BE2C (cell line): ENCODE measurements around the gene ABCF3.
"Not testable (repeated sequence)": the region's sequence is repeated elsewhere in the genome, so short reads cannot be mapped to it uniquely, and the experiment has no call there.

Experiments used
- DNase-seq: peaks from one replicate; pipeline ENCODE4 v3.0.0-alpha.2; 2020
- H3K27me3 ChIP-seq: fragments of 250-450 bp; sonication (Bioruptor Pico); 2 replicates; pipeline ENCODE4 v1.5.1; 2020; ENCODE audit warnings: mild to moderate bottlenecking
- H3K36me3 ChIP-seq: fragments of 250-450 bp; sonication (Bioruptor Pico); 2 replicates; pipeline ENCODE4 v1.5.1; 2020; ENCODE audit warnings: mild to moderate bottlenecking
- H3K4me1 ChIP-seq: fragments of 250-450 bp; sonication (Bioruptor Pico); 2 replicates; pipeline ENCODE4 v1.5.1; 2020
- H3K4me3 ChIP-seq: 2 replicates; pipeline ENCODE4 v1.5.1; 2011; ENCODE audit warnings: low read depth, low read length
- H3K9me3 ChIP-seq: fragments of 250-450 bp; sonication (Bioruptor Pico); 2 replicates; pipeline ENCODE4 v1.5.1; 2020
- CTCF ChIP-seq: IDR thresholded peaks from 2 replicates; pipeline ENCODE4 v1.5.1; 2012; ENCODE audit warnings: mild to moderate bottlenecking, low read depth, low read length

ABCF3 gene

GRCh38 chr3:184160456-184160855, 25.5 kb upstream of the ABCF3 start:
- Histone ChIP-seq H3K9me3 (no peaks in the 10 kb centered on the region), H3K27me3 (no peaks in the 10 kb centered on the region), H3K36me3 (peaks cover 29% of the 10 kb centered on the region), H3K4me3 (no peak overlapping the region), H3K4me1 (peaks cover 4% of the 10 kb centered on the region; the same call in 1 of the 2 replicates)
- no peak for TF ChIP-seq CTCF
- no peak for DNase-seq

DNA sequence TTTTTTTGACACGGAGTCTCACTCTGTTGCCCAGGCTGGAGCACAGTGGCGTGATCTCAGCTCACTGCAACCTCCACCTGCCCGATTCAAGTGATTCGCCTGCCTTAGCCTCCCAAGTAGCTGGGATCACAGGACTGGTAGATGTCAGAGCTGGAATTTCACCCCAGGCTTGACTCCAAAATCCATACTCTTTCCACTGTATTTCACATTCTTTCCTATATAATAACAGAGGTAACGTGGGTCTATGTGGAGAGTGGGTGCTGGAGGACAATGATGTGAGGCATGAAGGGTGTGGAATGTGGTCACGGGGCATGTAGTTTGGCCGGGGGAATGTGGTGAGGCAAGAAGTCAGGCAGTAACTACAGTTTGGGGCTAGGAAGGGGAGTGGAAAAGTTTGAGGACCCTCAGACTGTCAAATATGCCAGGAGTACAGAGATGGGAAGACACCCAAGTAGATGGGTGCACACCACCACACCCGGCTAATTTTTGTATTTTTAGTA, 23.4 kb upstream of the ABCF3 start:
- peaks cover 45% of the 10 kb centered on the region for H3K36me3 ChIP-seq
- H3K4me3 ChIP-seq, DNase-seq, H3K27me3 ChIP-seq, H3K9me3 ChIP-seq, H3K4me1 ChIP-seq: not testable (repeated sequence)

DNA sequence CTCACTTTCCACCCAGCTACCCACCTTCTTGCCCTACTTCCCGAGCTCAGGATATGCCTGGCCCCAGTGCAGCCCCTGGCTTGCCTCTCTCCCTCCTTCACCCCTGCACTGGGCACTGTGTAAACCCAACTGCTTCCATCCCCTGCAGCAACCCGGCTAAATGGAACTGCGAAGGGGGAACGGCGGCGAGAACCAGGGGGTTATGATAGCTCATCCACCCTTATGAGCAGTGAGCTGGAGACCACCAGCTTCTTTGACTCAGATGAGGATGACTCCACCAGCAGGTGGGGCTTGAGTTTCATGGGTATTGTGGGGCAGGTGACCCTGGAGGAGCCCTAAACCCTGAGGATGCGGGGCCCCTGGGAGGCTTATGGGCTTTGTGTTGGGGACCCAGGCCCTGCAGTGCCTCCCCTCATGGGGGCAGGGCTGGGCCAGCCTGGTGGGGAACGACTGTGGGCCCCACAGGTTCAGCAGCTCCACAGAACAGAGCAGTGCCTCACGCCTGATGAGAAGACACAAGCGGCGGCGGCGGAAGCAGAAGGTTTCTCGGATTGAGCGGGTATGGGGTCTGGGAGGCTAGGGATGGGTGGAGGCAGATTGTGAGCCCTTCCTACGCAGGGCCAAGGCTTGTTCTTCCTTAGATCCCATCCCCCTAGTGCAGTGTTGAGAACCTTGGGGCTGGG, 21.2 kb upstream of the ABCF3 start:
- no peak for DNase-seq
- Histone ChIP-seq H3K4me1 (no peaks in the 10 kb centered on the region), H3K9me3 (no peaks in the 10 kb centered on the region), H3K36me3 (peaks cover 58% of the 10 kb centered on the region), H3K27me3 (no peaks in the 10 kb centered on the region), H3K4me3 (no peak overlapping the region)
- no peak for TF ChIP-seq CTCF

DNA sequence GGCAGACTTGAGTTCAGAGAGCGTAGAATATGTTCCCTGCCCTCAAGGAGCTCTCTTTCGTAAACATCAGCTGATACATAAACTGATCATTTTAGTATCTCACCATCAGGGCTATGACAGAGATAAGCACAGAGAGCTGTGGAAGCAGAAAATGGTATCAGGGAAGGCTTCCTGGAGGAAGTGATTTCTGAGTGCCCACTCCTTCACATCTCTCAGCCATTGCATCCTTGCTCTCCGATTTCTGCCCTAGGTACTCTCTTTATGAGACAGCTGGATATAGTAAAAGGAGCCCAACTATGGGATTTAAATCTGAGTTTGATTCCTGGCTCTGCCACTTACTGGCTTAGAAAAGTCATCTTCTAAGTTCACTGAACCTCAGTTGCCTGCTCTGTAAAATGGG, 20.5 kb upstream of the ABCF3 start:
- H3K36me3 ChIP-seq, result peaks cover 64% of the 10 kb centered on the region
- no peak overlapping the region for H3K4me3 ChIP-seq
- no peaks in the 10 kb centered on the region for H3K9me3 ChIP-seq
- no peak for TF ChIP-seq CTCF
- DNase-seq, result no peak
- no peaks in the 10 kb centered on the region for H3K4me1 ChIP-seq
- no peaks in the 10 kb centered on the region for H3K27me3 ChIP-seq

- no peaks in the 10 kb centered on the region for H3K4me1 ChIP-seq
- no peak for TF ChIP-seq CTCF
- no peak for DNase-seq
- no peaks in the 10 kb centered on the region for H3K9me3 ChIP-seq
- H3K4me3 ChIP-seq, result no peak overlapping the region
- H3K27me3 ChIP-seq, result no peaks in the 10 kb centered on the region
- peaks cover 74% of the 10 kb centered on the region for H3K36me3 ChIP-seq
These were observed 19.3 kb upstream of the ABCF3 start for GRCh38 chr3:184166671-184167070.

GRCh38 chr3:184167786-184168185, 18.2 kb upstream of the ABCF3 start:
- Histone ChIP-seq H3K36me3 (peaks cover 74% of the 10 kb centered on the region), H3K4me1 (no peaks in the 10 kb centered on the region)

More at GRCh38 chr3:184167786-184168185, 18.2 kb upstream of the ABCF3 start:
- TF ChIP-seq CTCF, result no peak
- Histone ChIP-seq H3K9me3 (no peaks in the 10 kb centered on the region), H3K27me3 (no peaks in the 10 kb centered on the region), H3K4me3 (no peak overlapping the region)
- no peak for DNase-seq
